IMR-90 (cell line): ENCODE data around the gene CDR2L. TPM values are rescaled to one million over a fixed set of nuclear protein-coding genes. Genes with fewer than 3 reads are reported as not detected.

ENCODE experiments used
- MAFK ChIP-seq: IDR thresholded peaks from 2 replicates; pipeline ENCODE4 v1.6.1; 2012; ENCODE audit warnings: low read depth, low read length, improper control_type of control experiment
- MAZ ChIP-seq: IDR thresholded peaks from 2 replicates; pipeline ENCODE4 v1.6.1; 2012; ENCODE audit warnings: low read depth, mild to moderate bottlenecking, low read length, improper control_type of control experiment, moderate library complexity, borderline replicate concordance
- RAD21 ChIP-seq: IDR thresholded peaks from 2 replicates; pipeline ENCODE4 v1.6.1; 2012; ENCODE audit warnings: low read length, improper control_type of control experiment
- SMC3 ChIP-seq: fragments of 150-350 bp; IDR thresholded peaks from 2 replicates; pipeline ENCODE4 v1.6.1; 2016; ENCODE audit warnings: low read depth, mild to moderate bottlenecking, antibody characterized with exemption, low read length, moderate library complexity
- polyA plus RNA-seq, 3 experiments: library from polyadenylated mRNA; depleted of rRNA; stranded (reverse); fragments of >200 nt; gene quantifications; 2 replicates each; pipeline ENCODE4 v1.2.3, GENCODE V29; 2012; ENCODE audit warnings: low replicate concordance in 1 of 3
- total RNA-seq: library from RNA; depleted of rRNA; stranded (reverse); fragments of >200 nt; gene quantifications from 2 replicates; pipeline ENCODE4 v1.2.3, GENCODE V29; 2012
- TF ChIP-seq, protein P1 (sequence below): fragments of 150-350 bp; IDR thresholded peaks from 2 replicates; pipeline ENCODE4 v1.6.1; 2017; ENCODE audit warnings: mild to moderate bottlenecking, antibody characterized with exemption, low read length, low read depth

Gene CDR2L
- total and polyA plus RNA-seq, 2 of the 4 experiments (the other 2 are of a cell fraction), result 5.7 to 18.9 TPM

DNA sequence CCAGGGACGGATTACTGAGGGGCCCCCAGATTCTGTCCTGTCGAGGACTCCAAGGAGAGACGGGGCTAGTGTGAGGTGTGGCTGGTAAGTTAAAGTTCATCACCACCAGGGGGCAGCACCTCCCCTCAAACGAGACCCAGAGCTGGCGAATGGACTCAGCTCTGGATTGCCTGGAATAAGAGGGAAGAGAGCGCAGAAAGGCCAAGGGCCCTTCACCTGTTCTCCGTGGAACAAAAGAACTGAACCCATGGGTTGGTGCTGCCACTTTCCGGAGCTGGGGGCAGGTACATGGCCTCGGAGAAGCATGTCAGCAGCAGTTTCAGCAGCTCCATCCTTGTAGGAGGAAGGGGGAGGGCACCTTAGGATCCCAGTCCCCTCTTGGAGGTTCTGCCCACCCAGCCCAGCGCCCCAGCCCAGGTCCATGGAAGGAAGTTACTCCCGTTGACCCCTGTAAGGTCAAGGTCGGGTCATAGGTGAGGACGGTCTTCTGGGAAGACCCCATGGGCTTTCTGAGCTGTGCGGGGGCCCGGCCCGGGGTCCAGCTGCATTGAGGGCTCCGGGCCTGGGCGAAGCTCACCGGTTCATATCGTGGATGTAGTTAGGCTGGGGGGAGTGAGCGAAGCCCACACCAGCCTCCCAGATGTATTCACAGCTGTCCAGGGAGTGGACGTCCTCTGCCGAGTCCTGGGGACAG lies 25.6 kb upstream of the CDR2L start (continued):
- TF ChIP-seq RAD21 (peak; percentile 86), MAFK (no peak), MAZ (peak; percentile 25; the same call in 1 of the 2 replicates), SMC3 (peak; percentile 80)
- TF ChIP-seq, protein P1, sequence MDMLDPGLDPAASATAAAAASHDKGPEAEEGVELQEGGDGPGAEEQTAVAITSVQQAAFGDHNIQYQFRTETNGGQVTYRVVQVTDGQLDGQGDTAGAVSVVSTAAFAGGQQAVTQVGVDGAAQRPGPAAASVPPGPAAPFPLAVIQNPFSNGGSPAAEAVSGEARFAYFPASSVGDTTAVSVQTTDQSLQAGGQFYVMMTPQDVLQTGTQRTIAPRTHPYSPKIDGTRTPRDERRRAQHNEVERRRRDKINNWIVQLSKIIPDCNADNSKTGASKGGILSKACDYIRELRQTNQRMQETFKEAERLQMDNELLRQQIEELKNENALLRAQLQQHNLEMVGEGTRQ, result no peak
